H1 (cell line): Measurements from ENCODE around the gene YAP1. TPM values are rescaled to one million over a fixed set of nuclear protein-coding genes. Genes with fewer than 3 reads are reported as not detected.
A peak's percentile ranks its signal among the peaks of the same experiment; 100 is the strongest.

Experiments
- ASH2L ChIP-seq: fragments of 200-600, 300-600 bp; sonication (generic); IDR thresholded peaks from one replicate; pipeline ENCODE4 v1.7.1; 2017; ENCODE audit warnings: low read length
- BRCA1 ChIP-seq: IDR thresholded peaks from 2 replicates; pipeline ENCODE4 v1.6.1; 2012; ENCODE audit warnings: low read depth, low read length, improper control_type of control experiment
- CEBPB ChIP-seq: IDR thresholded peaks from 2 replicates; pipeline ENCODE4 v1.6.1; 2012; ENCODE audit warnings: low read depth, low read length
- CHD2 ChIP-seq: IDR thresholded peaks from 2 replicates; pipeline ENCODE4 v1.6.1; 2012; ENCODE audit warnings: low read length, improper control_type of control experiment
- EP300 ChIP-seq, 2 experiments: IDR thresholded peaks; 1 replicate in 1 of 2; 2 replicates in 1 of 2; pipeline ENCODE4 v1.6.1; 2011 to 2012; ENCODE audit warnings: low read depth in 2 of 2, low read length in 2 of 2, mild to moderate bottlenecking in 2 of 2, borderline replicate concordance in 1 of 2, inconsistent platforms in 1 of 2, moderate library complexity in 1 of 2
- HDAC6 ChIP-seq: IDR thresholded peaks from one replicate; pipeline ENCODE4 v1.7.1; 2012; ENCODE audit warnings: low read depth, mild to moderate bottlenecking, inconsistent platforms, low read length, moderate library complexity
- MAX ChIP-seq: IDR thresholded peaks from 2 replicates; pipeline ENCODE4 v1.6.1; 2012; ENCODE audit warnings: inconsistent platforms
- NRF1 ChIP-seq: IDR thresholded peaks from 2 replicates; pipeline ENCODE4 v1.6.1; 2011; ENCODE audit warnings: mild to moderate bottlenecking, low read depth, low read length, improper control_type of control experiment
- TBP ChIP-seq: IDR thresholded peaks from 2 replicates; pipeline ENCODE4 v1.6.1; 2011; ENCODE audit warnings: low read depth, low read length, improper control_type of control experiment
- polyA plus RNA-seq, 7 experiments: library from polyadenylated mRNA; depleted of rRNA in 3 of 7; stranded (reverse) in 5 of 7; unstranded in 2 of 7; fragments of >200 nt in 5 of 7; fragments of 200-250 nt in 2 of 7; gene quantifications; 1 replicate in 5 of 7; 2 replicates in 1 of 7; 4 replicates in 1 of 7; pipeline versions ENCODE4 v1.2.1 to v1.2.3, GENCODE V29; 2011 to 2013; ENCODE audit warnings: missing spikeins in 2 of 7, mixed read lengths in 2 of 7
- total RNA-seq: library from RNA; stranded (reverse); fragmentation: NEBNext Ultra II Directional; extraction: Animal tissue kit (Norgen Biotek cat#: 25700); gene quantifications from 2 replicates; pipeline ENCODE4 v1.2.1, GENCODE V29; 2021
- TF ChIP-seq, protein P1 (sequence below): fragments of 300-600 bp; sonication (generic); IDR thresholded peaks from 2 replicates; pipeline ENCODE4 v1.7.1; 2012; ENCODE audit warnings: low read length, moderate library complexity, mild to moderate bottlenecking, inconsistent platforms; ENCODE audit not compliant: insufficient replicate concordance

Gene YAP1
- total and polyA plus RNA-seq, 2 of the 8 experiments (the other 6 are each of a cell fraction or from before 2014, with no cell fraction given): 62.0 to 108 TPM

- TF ChIP-seq, protein P1, sequence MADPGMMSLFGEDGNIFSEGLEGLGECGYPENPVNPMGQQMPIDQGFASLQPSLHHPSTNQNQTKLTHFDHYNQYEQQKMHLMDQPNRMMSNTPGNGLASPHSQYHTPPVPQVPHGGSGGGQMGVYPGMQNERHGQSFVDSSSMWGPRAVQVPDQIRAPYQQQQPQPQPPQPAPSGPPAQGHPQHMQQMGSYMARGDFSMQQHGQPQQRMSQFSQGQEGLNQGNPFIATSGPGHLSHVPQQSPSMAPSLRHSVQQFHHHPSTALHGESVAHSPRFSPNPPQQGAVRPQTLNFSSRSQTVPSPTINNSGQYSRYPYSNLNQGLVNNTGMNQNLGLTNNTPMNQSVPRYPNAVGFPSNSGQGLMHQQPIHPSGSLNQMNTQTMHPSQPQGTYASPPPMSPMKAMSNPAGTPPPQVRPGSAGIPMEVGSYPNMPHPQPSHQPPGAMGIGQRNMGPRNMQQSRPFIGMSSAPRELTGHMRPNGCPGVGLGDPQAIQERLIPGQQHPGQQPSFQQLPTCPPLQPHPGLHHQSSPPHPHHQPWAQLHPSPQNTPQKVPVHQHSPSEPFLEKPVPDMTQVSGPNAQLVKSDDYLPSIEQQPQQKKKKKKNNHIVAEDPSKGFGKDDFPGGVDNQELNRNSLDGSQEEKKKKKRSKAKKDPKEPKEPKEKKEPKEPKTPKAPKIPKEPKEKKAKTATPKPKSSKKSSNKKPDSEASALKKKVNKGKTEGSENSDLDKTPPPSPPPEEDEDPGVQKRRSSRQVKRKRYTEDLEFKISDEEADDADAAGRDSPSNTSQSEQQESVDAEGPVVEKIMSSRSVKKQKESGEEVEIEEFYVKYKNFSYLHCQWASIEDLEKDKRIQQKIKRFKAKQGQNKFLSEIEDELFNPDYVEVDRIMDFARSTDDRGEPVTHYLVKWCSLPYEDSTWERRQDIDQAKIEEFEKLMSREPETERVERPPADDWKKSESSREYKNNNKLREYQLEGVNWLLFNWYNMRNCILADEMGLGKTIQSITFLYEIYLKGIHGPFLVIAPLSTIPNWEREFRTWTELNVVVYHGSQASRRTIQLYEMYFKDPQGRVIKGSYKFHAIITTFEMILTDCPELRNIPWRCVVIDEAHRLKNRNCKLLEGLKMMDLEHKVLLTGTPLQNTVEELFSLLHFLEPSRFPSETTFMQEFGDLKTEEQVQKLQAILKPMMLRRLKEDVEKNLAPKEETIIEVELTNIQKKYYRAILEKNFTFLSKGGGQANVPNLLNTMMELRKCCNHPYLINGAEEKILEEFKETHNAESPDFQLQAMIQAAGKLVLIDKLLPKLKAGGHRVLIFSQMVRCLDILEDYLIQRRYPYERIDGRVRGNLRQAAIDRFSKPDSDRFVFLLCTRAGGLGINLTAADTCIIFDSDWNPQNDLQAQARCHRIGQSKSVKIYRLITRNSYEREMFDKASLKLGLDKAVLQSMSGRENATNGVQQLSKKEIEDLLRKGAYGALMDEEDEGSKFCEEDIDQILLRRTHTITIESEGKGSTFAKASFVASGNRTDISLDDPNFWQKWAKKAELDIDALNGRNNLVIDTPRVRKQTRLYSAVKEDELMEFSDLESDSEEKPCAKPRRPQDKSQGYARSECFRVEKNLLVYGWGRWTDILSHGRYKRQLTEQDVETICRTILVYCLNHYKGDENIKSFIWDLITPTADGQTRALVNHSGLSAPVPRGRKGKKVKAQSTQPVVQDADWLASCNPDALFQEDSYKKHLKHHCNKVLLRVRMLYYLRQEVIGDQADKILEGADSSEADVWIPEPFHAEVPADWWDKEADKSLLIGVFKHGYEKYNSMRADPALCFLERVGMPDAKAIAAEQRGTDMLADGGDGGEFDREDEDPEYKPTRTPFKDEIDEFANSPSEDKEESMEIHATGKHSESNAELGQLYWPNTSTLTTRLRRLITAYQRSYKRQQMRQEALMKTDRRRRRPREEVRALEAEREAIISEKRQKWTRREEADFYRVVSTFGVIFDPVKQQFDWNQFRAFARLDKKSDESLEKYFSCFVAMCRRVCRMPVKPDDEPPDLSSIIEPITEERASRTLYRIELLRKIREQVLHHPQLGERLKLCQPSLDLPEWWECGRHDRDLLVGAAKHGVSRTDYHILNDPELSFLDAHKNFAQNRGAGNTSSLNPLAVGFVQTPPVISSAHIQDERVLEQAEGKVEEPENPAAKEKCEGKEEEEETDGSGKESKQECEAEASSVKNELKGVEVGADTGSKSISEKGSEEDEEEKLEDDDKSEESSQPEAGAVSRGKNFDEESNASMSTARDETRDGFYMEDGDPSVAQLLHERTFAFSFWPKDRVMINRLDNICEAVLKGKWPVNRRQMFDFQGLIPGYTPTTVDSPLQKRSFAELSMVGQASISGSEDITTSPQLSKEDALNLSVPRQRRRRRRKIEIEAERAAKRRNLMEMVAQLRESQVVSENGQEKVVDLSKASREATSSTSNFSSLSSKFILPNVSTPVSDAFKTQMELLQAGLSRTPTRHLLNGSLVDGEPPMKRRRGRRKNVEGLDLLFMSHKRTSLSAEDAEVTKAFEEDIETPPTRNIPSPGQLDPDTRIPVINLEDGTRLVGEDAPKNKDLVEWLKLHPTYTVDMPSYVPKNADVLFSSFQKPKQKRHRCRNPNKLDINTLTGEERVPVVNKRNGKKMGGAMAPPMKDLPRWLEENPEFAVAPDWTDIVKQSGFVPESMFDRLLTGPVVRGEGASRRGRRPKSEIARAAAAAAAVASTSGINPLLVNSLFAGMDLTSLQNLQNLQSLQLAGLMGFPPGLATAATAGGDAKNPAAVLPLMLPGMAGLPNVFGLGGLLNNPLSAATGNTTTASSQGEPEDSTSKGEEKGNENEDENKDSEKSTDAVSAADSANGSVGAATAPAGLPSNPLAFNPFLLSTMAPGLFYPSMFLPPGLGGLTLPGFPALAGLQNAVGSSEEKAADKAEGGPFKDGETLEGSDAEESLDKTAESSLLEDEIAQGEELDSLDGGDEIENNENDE: no peak
- TF ChIP-seq TBP: peak; percentile 30
- no peak for TF ChIP-seq HDAC6
- peak in 1 of 2 experiments; percentile 2; a peak in 1 of 3 replicates for TF ChIP-seq EP300 (IDR thresholded peaks at IDR 0.05; ENCODE audit: borderline replicate concordance in 1 of 2, low read depth in 2 of 2, low read length in 2 of 2)
- TF ChIP-seq ASH2L: peak; percentile 96
- TF ChIP-seq BRCA1: no peak
- TF ChIP-seq NRF1: no peak
- no peak for TF ChIP-seq MAX
- TF ChIP-seq CEBPB: peak; percentile 78
- peak; percentile 3 for TF ChIP-seq CHD2
Measured at GRCh38 chr11:102111011-102111786, 952 bp downstream of the YAP1 start (continued).
